ENCODE measurements around the gene OR51E2.
"Not testable (repeated sequence)": the region's sequence is repeated elsewhere in the genome, so short reads cannot be mapped to it uniquely, and the experiment has no call there.

Gene OR51E2, protein sequence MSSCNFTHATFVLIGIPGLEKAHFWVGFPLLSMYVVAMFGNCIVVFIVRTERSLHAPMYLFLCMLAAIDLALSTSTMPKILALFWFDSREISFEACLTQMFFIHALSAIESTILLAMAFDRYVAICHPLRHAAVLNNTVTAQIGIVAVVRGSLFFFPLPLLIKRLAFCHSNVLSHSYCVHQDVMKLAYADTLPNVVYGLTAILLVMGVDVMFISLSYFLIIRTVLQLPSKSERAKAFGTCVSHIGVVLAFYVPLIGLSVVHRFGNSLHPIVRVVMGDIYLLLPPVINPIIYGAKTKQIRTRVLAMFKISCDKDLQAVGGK

DNA sequence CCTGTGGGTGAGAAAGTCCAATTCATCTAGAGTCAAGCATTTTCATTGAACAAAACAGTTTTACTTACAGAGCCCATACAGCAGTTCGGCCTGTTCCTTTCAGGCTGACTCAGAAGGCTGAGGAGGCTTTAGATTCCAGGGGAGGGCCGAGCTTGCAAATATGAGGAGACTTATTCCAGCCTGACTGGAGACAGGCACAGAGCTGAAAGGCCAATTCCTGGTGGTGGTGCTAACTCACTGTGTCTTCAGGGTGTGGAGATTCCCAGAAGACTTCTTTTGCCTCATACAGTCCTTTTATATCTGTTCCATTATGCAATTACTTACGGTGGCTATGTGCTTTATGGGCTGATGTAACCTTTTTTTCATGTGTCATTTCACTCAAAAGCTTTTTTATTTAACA lies at the start of gene OR51E2:
TSS of gene OR51E2 (minus strand) at position 269 of the 400 bp plus-strand sequence. CDS start 15,142 bp downstream, outside the sequence.
- DNase-seq: no peak

DNA sequence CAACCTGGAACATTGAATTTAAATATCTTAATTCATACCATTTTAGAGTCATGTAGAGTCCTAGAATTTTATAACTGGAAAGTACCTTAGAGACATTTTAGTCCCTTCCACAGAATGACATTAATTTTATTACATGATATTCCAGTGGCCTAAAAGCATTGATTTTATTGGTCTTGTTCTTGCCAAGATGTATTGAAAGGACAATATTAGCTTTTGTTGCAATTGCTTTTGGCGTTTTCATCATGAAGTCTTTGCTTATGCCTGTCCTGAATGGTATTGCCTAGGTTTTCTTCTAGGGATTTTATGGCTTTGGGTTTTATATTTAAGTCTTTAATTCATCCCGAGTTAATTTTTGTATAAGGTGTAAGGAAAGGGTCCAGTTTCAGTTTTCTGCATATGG lies 43.1 kb upstream of the OR51E2 start:
- DNase-seq: no peak

GRCh38 chr11:4727171-4727570 lies 29.5 kb upstream of the OR51E2 start:
- DNase-seq: no peak

- not testable (repeated sequence) for DNase-seq
Observed at GRCh38 chr11:4722616-4723534, 25.2 kb upstream of the OR51E2 start.

- no peak for DNase-seq
Observed at GRCh38 chr11:4714300-4714699, 16.6 kb upstream of the OR51E2 start.

DNA sequence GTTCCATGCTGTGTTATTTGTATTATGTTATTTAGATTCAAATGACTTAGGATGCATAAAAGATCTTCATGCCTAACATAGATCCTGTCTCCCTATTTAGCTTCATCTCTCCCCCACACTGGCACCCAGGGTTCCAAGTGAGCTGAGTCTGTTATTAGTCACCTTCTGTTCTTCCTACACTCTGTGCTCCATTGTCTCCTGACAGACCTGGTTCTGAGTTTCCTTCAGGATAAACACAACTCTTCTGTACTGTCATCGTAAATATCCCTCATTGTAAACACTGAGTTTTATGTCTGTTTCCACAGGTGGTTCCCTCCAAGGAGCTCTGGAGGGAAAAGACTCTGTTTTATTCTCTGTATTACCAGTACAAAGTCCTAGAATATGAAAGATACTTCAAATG lies 15.6 kb upstream of the OR51E2 start:
- DNase-seq: no peak

DNA sequence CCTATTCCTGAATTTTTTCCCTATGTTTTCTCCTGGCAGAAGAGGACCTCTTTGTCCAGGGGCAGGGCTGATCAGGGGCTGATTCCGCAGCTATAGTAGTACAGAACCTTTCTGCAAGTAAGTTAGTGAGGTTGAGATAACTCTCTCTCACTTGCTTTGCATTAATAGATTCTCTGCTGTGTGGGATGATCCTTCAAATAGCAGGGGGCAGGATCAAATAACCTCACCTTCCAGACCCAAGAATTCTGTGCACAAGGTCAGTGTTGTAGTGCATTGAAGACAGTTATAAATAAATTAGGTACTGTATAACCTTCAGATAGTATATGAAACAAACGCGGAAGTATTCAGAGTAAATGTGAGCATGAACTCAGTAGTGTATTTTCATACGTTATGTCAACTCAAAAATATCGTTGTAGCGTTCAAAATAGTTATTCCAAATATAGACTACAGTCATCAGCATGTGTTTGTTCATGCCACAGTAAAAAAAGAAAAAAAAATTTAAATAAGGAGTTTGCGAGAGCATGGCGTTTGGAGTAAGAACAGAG lies 7.2 kb upstream of the OR51E2 start:
- DNase-seq: no peak

GRCh38 chr11:4704054-4704789 lies 6.6 kb upstream of the OR51E2 start, which contains the start of gene MMP26:
Gene MMP26, plus strand, starts transcription at chr11:4704784.
- peak; percentile 1 for DNase-seq

- DNase-seq: no peak
Observed at GRCh38 chr11:4700436-4700820, 2.8 kb upstream of the OR51E2 start.

DNA sequence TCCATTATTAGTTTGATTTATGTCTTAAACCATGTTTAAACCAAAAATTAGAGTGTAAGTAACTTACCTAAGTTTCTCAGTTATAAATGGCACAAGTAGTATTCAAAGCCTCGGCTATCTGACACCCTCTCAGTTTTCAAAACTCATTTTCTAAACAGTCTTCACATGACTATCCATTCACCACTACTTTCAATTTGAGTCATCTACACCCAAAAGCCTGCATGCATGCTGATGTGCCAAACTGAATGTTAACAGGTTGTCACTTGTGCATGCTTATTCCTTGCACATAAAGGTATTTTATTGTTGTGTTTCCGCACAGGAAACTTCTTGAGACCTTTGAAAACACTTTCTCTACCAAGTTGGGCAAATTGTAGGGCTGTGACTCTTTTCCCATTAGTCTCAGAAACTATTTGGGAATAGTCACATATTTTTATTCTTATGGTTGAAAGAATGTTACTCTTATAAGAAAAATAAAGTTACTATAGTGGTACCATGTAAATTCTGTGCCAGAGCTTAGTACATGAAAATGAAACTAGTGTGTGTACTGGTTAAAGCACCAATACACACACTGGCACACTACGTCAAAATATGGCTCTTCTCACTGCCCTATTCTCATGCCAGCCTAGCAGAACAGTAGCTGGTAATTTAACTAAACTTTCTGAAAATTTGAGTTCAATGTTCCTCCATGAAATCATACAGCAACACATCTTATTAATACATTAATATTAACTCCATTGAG lies 2.2 kb upstream of the OR51E2 start:
- no peak for DNase-seq

- no peak for DNase-seq
Observed at GRCh38 chr11:4695442-4695841, 2.2 kb downstream of the OR51E2 start.

DNA sequence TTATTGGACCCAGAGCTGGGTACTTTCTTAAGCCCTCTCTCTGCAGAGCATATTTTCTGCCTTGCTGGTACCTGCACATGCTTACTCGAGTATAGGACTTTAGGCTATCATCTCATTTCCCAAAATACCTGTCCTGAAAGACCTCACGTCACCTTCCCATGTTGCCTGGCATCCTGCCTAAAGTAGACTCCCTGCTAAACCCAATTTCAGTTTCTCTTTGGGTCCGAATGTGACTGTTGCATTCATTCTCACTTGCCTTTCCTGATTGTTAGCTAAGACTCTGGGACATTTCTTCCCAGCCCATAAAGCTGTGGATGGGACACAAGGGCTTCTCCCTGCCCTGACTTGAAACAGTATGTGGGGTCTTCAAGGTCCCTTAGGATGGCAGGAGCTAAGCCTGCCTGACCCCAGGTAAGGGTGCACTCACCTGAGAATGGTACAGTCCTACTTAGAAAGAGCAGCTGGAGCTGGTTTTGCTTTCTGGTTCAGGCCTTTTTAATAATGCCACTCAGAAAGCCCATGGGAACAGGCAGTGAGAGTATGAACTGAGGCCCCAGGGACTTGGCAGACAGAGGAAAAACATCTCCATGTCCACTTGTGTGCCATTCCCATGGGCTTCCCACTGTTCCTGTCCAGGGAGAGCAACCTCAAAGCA lies 12.9 kb downstream of the OR51E2 start:
- no peak for DNase-seq

- DNase-seq: no peak
Observed at GRCh38 chr11:4682623-4683419, 14.8 kb downstream of the OR51E2 start.

GRCh38 chr11:4680341-4680740 lies 17.3 kb downstream of the OR51E2 start:
- no peak for DNase-seq

- no peak for DNase-seq
Observed at GRCh38 chr11:4677948-4678347, 19.7 kb downstream of the OR51E2 start.

- no peak for DNase-seq
Observed at GRCh38 chr11:4673781-4674180, 23.9 kb downstream of the OR51E2 start.

DNA sequence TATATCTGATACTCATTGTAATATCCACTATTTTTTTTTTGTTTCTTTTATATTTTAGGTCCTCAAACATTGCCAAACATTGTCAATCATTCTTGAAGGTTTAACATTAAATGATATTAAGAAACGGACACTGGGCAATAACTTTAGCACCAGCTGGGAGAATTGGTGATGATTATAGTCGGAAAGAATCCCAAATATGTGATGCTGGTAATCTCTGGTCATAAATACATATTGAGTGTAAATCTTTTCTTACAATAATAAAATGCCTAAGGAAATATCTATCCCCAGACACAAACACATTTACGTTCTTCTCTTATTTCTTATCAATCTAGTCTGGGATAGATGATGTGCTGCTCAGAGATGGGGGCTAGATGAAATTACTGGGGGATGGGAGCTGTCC lies 25.2 kb downstream of the OR51E2 start:
- DNase-seq: no peak

- no peak for DNase-seq
Observed at GRCh38 chr11:4671741-4672140, 25.9 kb downstream of the OR51E2 start.

DNA sequence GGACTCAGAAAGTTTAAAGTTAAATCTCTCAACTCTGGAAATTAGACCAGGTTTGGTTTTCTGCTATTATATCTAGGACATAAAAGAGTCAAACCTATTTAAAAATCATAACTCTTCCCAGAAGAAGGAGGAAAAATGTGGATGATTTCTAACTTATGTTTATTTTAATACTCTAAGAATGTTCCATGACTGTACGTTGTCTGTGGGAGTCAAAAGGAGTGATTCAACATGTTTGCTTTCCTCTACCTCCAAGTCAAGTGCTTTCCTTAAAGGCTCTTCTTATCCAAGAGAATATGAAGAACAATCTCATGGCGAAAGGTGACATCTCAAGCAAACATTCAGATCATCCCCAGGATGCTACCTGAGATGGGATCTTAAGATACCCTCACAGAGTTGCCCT lies 32.2 kb downstream of the OR51E2 start:
- no peak for DNase-seq

DNA sequence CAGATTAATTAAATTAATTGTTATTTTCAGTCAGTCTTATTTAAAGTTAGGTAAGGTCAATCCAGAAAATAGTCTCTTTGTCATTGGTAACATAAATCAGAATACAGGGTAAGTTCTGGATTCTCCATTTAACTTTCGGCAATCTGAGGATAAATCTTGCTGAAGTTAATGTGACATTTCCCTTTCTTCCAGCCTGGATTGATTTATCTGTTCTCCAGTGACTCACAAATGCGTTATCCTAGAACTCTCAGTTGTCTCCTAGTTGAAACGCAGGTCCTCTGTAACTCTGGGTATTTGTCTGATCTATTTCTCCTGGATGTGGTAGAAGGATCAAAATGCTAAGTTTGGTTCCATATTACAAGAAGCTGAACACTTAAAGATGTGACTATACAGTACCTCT lies 32.9 kb downstream of the OR51E2 start:
- DNase-seq: no peak

DNA sequence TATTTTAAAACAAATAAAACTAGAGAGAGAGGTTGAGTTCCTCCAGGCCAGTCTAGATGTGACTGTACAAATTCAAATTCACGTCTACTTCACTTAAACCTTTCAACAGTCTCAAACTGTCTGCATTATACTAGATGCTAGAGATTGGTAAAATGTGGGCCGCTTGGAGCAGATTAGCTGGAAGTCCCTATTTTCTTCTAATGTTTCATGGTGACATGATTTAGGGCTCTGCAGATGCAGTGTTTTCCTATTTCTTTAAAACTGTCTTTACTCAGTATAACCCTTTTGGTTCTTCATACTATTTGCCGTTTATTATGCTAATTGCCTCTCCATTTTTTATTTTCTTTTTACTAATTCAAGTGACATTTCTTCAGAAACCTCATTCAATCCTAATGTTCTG lies 33.5 kb downstream of the OR51E2 start:
- no peak for DNase-seq
